Right atrium auricular region (tissue), 2 donors: ENCODE data around the gene SH2D3A. TPM values are rescaled to one million over a fixed set of nuclear protein-coding genes. Genes with fewer than 3 reads are reported as not detected.
"Not testable (repeated sequence)": the region's sequence is repeated elsewhere in the genome, so short reads cannot be mapped to it uniquely, and the experiment has no call there.

Source experiments
- DNase-seq: peaks from one replicate; pipeline ENCODE4 v3.0.0-alpha.2; 2019; ENCODE audit warnings: low spot score
- H3K27ac ChIP-seq, 2 donors: fragments of 200-600 bp; sonication (generic); 1 replicate in 1 of 2; 2 replicates in 1 of 2; pipeline ENCODE4 v1.5.1; 2016 to 2019
- H3K27me3 ChIP-seq, 2 donors: fragments of 200-600 bp; sonication (generic); one replicate each; pipeline versions ENCODE4 v1.5.1 to v1.6.0; 2017 to 2019
- H3K36me3 ChIP-seq: fragments of 200-600 bp; sonication (generic); one replicate; pipeline ENCODE4 v1.5.1; 2016
- H3K4me1 ChIP-seq, 2 donors: fragments of 200-600 bp; sonication (generic); one replicate each; pipeline versions ENCODE4 v1.5.1 to v1.6.0; 2017 to 2019
- H3K4me3 ChIP-seq, 2 donors: fragments of 200-600 bp; sonication (generic); 1 replicate in 1 of 2; 2 replicates in 1 of 2; pipeline ENCODE4 v1.5.1; 2017 to 2019; ENCODE audit warnings: mild to moderate bottlenecking in 1 of 2, moderate library complexity in 1 of 2
- H3K9me3 ChIP-seq, 2 donors: fragments of 200-600 bp; sonication (generic); one replicate each; pipeline ENCODE4 v1.5.1; 2019
- total RNA-seq, 2 donors: library from RNA; depleted of rRNA; stranded (reverse); fragments of >200 nt; gene quantifications; one replicate each; pipeline ENCODE4 v1.1.0, GENCODE V29; 2016
- TF ChIP-seq, protein P1 (sequence below), 2 donors: fragments of 200-600 bp; sonication (generic); IDR thresholded peaks; one replicate each; pipeline ENCODE4 v1.5.1; 2019; ENCODE audit warnings: antibody characterized with exemption in 2 of 2

The SH2D3A gene
- total RNA-seq, 2 donors from 2014 or later = not detected

DNA sequence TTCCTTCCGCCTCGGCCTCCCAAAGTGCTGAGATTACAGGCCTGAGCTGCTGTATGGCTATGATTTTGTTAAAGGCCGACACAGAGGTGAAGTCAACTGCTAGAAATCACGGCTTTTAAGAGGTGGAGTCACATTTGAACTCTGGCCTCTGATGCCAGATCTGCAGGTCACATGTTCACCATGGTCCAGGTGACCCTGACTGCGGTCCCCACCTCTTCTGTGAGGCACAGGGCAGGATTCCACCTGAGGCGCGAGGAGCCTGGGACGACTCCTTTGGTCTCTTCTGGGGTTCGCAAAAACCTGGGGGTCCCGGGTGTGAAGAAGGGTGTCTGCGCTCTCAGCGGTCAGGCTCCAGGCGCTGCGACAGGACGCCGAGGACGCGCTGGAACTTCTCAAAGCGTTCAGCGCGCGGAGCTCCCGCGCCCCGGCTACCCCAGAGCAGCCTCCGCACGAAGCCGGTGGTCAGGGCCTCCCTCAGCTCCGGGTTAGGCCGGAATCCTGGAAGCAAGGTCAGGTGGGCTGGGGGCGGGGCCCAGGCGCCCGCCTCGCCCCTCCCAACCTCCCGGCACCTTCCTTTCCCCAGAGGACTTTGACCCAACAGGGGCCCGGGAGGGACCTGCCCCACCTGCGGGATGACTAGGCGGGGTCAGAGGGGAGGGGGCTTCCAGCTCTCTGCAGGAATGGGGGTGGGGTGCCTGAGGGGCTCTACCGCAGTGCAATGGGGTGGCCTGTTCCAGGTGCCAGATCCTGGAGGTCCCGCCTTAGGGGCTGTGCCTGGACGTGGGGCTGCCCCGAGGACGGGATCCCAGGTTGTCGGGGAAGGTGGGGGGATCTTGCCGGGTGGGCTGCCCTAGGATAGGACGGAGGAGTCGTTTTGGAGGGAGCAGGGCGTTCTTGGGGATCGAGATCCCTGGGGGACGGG lies 14.7 kb downstream of the SH2D3A start:
- H3K27ac ChIP-seq = peak overlapping the region in 1 of 2 donors; percentile 62
- TF ChIP-seq, protein P1, sequence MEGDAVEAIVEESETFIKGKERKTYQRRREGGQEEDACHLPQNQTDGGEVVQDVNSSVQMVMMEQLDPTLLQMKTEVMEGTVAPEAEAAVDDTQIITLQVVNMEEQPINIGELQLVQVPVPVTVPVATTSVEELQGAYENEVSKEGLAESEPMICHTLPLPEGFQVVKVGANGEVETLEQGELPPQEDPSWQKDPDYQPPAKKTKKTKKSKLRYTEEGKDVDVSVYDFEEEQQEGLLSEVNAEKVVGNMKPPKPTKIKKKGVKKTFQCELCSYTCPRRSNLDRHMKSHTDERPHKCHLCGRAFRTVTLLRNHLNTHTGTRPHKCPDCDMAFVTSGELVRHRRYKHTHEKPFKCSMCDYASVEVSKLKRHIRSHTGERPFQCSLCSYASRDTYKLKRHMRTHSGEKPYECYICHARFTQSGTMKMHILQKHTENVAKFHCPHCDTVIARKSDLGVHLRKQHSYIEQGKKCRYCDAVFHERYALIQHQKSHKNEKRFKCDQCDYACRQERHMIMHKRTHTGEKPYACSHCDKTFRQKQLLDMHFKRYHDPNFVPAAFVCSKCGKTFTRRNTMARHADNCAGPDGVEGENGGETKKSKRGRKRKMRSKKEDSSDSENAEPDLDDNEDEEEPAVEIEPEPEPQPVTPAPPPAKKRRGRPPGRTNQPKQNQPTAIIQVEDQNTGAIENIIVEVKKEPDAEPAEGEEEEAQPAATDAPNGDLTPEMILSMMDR (IDR thresholded peaks at IDR 0.05) = no peak
- no peak for DNase-seq
- H3K9me3 ChIP-seq = no peaks in the 10 kb centered on the region
- peaks cover 52% of the 10 kb centered on the region for H3K36me3 ChIP-seq
- H3K4me3 ChIP-seq = peak overlapping the region in 1 of 2 donors; percentile 48
- peaks cover 0 to 18% of the 10 kb centered on the region in 2 donors for H3K4me1 ChIP-seq
- H3K27me3 ChIP-seq = no peaks in the 10 kb centered on the region

DNA sequence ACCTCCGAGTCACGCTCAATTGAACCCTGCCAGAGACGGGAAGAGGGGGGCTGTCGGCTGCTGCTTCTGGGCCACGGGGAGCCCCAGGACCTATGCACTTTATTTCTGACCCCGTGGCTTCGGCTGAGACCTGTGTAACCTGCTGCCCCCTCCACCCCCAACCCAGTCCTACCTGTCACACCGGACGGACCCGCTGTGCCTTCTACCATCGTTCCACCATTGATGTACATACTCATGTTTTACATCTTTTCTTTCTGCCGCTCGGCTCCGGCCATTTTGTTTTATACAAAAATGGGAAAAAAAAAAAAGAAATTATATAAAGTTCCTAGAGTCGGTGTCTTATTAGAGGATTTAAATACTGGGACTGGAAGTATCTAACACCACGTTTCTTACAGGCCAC lies 16.0 kb downstream of the SH2D3A start:
- H3K9me3 ChIP-seq = no peaks in the 10 kb centered on the region
- H3K27me3 ChIP-seq = no peaks in the 10 kb centered on the region
- H3K4me1 ChIP-seq = peaks cover 0 to 19% of the 10 kb centered on the region in 2 donors
- peaks cover 65% of the 10 kb centered on the region for H3K36me3 ChIP-seq
- no peak for DNase-seq
- TF ChIP-seq, protein P1 (IDR thresholded peaks at IDR 0.05) = no peak
- no peak overlapping the region for H3K4me3 ChIP-seq
- H3K27ac ChIP-seq = no peak overlapping the region

DNA sequence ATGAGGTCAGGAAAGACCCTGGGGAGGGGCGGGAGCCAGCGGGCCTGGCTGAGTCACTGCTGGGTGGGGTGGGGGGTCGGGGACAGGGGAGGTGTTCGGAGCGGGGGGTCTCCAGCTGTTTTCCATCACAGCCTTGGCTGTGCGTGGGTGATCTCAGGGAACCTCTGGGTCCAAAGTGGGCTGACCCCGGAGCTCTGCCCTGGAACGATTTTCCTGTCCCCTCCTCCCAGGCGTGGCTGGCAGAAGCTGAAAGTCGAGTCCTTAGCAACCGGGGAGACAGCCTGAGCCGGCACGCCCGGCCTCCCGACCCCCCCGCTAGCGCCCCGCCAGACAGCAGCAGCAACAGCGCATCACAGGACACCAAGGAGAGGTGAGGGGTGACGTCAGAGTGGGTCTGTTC lies 17.2 kb downstream of the SH2D3A start:
- Histone ChIP-seq H3K4me1 (peaks cover 0 to 31% of the 10 kb centered on the region in 2 donors), H3K27me3 (no peaks in the 10 kb centered on the region), H3K27ac (peak overlapping the region in 1 of 2 donors; percentile 45), H3K9me3 (no peaks in the 10 kb centered on the region), H3K36me3 (peaks cover 75% of the 10 kb centered on the region), H3K4me3 (no peak overlapping the region)
- DNase-seq = peak; percentile 83
- TF ChIP-seq, protein P1 (IDR thresholded peaks at IDR 0.05) = no peak

DNA sequence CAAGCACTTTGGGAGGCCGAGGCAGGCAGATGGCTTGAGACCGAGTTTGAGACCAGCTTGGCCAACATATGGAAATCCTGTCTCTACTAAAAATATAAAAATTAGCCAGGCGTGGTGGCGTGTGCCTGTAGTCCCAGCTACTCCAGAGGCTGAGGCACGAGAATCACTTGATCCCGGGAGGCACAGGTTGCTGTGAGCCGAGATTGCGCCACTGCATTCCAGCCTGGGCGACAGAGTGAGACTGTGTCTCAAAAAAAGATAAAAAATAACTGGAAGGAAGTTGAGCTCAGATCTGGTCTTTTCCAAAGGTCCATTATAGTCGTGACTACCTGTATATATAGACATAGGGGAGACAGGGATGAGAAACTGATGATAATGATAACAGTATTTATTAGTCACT lies 18.7 kb downstream of the SH2D3A start:
- Histone ChIP-seq H3K27ac (peak overlapping the region in 1 of 2 donors; percentile 39), H3K36me3 (peaks cover 78% of the 10 kb centered on the region), H3K4me1 (peaks cover 0 to 44% of the 10 kb centered on the region in 2 donors)
- not testable (repeated sequence) for H3K27me3 ChIP-seq, H3K4me3 ChIP-seq, H3K9me3 ChIP-seq
- DNase-seq = peak; percentile 74

DNA sequence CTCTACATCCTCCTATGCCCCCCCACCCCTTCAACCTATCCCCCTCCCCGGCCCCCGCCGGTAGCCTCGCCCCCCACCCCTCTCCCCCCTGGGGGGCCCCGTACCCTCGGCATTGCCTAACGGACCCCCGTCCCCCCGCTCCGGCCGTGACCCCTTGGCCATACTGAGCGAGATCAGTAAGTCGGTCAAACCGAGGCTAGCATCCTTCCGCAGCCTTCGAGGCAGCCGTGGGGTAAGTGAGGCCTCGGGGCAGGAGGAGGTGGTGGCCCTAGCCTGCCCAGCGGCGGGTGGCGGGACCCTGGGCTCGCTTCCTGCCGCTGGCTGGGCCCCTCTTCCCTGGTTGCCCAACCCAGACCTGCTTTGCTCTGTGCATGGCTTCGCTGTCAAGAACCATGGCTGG lies 21.3 kb downstream of the SH2D3A start:
- H3K36me3 ChIP-seq = peaks cover 70% of the 10 kb centered on the region
- H3K4me3 ChIP-seq = no peak overlapping the region
- no peak for DNase-seq
- H3K4me1 ChIP-seq = peaks cover 0 to 59% of the 10 kb centered on the region in 2 donors
- TF ChIP-seq, protein P1 (IDR thresholded peaks at IDR 0.05) = no peak
- peak overlapping the region in 1 of 2 donors; percentile 82 for H3K27ac ChIP-seq
- no peaks in the 10 kb centered on the region for H3K27me3 ChIP-seq
- H3K9me3 ChIP-seq = no peaks in the 10 kb centered on the region
